ENCODE measurements around the gene CTPS2.

- no peak for TF ChIP-seq CTCF (conservative IDR thresholded peaks at IDR 0.05)
- no peak for TF ChIP-seq ZFX (IDR thresholded peaks at IDR 0.05)
These were observed 102.3 kb downstream of the CTPS2 start for GRCh38 chrX:16610121-16610621.

Data from C4-2B (cell line).